IMR-90 (cell line): ENCODE data around the gene SORBS1.
A peak's percentile ranks its signal among the peaks of the same experiment; 100 is the strongest.

Experiments used
- POLR2A ChIP-seq: IDR thresholded peaks from 2 replicates; pipeline ENCODE4 v1.6.1; 2012; ENCODE audit warnings: mild to moderate bottlenecking, low read depth, low read length
- SMC3 ChIP-seq: fragments of 150-350 bp; IDR thresholded peaks from 2 replicates; pipeline ENCODE4 v1.6.1; 2016; ENCODE audit warnings: low read depth, mild to moderate bottlenecking, antibody characterized with exemption, low read length, moderate library complexity
- TF ChIP-seq, protein P1 (sequence below): fragments of 150-350 bp; IDR thresholded peaks from 2 replicates; pipeline ENCODE4 v1.6.1; 2017; ENCODE audit warnings: mild to moderate bottlenecking, antibody characterized with exemption, low read length, low read depth
- TF ChIP-seq, protein P2 (sequence below): conservative IDR thresholded peaks from 2 replicates; pipeline ENCODE4 v1.5.1; 2012; ENCODE audit warnings: mild to moderate bottlenecking, low read depth, low read length, improper control_type of control experiment

DNA sequence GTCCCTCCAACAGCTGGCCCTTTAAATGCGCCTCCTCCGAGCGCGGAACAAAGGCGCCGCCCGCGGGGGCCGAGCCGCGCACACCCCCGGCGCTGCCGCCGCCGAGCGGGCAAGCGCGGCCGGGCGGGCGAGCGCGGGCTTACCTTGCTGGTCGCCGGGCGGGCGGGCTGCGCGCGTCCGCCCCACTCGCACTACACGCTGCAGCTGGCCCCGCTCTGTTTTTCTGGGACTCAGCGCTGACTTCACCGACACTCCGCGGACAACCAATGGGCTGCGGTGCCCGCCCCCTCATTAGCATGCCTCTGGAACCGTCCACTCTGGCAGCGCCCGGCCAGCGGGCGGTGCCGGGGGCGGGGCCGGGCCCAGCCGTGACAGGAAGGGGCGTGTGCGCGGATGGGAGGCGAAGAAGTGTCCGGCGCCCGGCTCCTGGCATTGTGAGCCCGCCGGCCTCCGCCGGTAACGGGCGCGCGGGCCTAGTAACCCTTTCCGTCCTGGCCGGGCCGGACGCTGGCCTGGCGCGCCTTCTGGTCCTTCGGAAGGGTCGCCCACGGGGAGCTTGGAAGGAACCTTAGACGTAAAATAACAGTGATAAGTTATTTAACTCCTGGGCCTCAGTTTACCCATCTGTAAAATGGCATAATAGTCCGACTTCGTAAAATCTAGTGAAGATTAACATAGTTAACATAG, at the start of gene SORBS1:
- TF ChIP-seq, protein P1, sequence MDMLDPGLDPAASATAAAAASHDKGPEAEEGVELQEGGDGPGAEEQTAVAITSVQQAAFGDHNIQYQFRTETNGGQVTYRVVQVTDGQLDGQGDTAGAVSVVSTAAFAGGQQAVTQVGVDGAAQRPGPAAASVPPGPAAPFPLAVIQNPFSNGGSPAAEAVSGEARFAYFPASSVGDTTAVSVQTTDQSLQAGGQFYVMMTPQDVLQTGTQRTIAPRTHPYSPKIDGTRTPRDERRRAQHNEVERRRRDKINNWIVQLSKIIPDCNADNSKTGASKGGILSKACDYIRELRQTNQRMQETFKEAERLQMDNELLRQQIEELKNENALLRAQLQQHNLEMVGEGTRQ, result no peak
- TF ChIP-seq, protein P2, sequence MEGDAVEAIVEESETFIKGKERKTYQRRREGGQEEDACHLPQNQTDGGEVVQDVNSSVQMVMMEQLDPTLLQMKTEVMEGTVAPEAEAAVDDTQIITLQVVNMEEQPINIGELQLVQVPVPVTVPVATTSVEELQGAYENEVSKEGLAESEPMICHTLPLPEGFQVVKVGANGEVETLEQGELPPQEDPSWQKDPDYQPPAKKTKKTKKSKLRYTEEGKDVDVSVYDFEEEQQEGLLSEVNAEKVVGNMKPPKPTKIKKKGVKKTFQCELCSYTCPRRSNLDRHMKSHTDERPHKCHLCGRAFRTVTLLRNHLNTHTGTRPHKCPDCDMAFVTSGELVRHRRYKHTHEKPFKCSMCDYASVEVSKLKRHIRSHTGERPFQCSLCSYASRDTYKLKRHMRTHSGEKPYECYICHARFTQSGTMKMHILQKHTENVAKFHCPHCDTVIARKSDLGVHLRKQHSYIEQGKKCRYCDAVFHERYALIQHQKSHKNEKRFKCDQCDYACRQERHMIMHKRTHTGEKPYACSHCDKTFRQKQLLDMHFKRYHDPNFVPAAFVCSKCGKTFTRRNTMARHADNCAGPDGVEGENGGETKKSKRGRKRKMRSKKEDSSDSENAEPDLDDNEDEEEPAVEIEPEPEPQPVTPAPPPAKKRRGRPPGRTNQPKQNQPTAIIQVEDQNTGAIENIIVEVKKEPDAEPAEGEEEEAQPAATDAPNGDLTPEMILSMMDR, result no peak
- TF ChIP-seq POLR2A, result peak; percentile 55; the same call in 1 of the 2 replicates
- TF ChIP-seq SMC3, result no peak
